Measurements from ENCODE around the gene PCDHB16. TPM values are rescaled to one million over a fixed set of nuclear protein-coding genes. Genes with fewer than 3 reads are reported as not detected.

Gene PCDHB16
- 0.81 and 1.0 TPM in 2 replicates for total RNA-seq

GRCh38 chr5:141182248-141182647 lies at the start of gene PCDHB16:
Gene PCDHB16 (plus strand): TSS chr5:141182387. CDS start chr5:141182560, 173 bp downstream.

GRCh38 chr5:141135030-141135717 lies 47.0 kb upstream of the PCDHB16 start, which contains the start of gene PCDHB5:
Gene PCDHB5 (plus strand): TSS chr5:141135206. CDS start chr5:141135435, 229 bp downstream.

GRCh38 chr5:141149812-141150211 lies 32.4 kb upstream of the PCDHB16 start, which contains the start of gene PCDHB6:
Gene PCDHB6 (plus strand): TSS chr5:141150057. CDS start chr5:141150258, 201 bp downstream.

GRCh38 chr5:141172381-141173204 lies 9.6 kb upstream of the PCDHB16 start, which contains the start of gene PCDHB7:
Gene PCDHB7 (plus strand): TSS chr5:141172644. CDS start chr5:141172836, 192 bp downstream.

GRCh38 chr5:141177577-141178191 lies 4.5 kb upstream of the PCDHB16 start, which contains the start of gene PCDHB8:
Gene PCDHB8 (plus strand): TSS chr5:141177790. CDS start chr5:141178035, 245 bp downstream.

GRCh38 chr5:141186897-141187512 lies 4.8 kb downstream of the PCDHB16 start, which contains the start of gene PCDHB9:
Gene PCDHB9 (plus strand): TSS chr5:141187161. CDS start chr5:141187319, 158 bp downstream.

GRCh38 chr5:141192110-141192725 lies 10.0 kb downstream of the PCDHB16 start, which contains the start of gene PCDHB10:
Gene PCDHB10 (plus strand): TSS chr5:141192353. CDS start chr5:141192553, 200 bp downstream.

GRCh38 chr5:141199359-141200235 lies 17.4 kb downstream of the PCDHB16 start, which contains the start of gene PCDHB11:
Gene PCDHB11 (plus strand): TSS chr5:141199627. CDS start chr5:141199775, 148 bp downstream.

GRCh38 chr5:141208478-141208877 lies 26.3 kb downstream of the PCDHB16 start, which contains the start of gene PCDHB12:
Gene PCDHB12 (plus strand): TSS chr5:141208719. CDS start chr5:141208908, 189 bp downstream.

GRCh38 chr5:141213656-141214339 lies 31.6 kb downstream of the PCDHB16 start, which contains the start of gene PCDHB13:
Gene PCDHB13 (plus strand): TSS chr5:141213919. CDS start chr5:141214124, 205 bp downstream.

GRCh38 chr5:141223112-141223783 lies 41.1 kb downstream of the PCDHB16 start, which contains the start of gene PCDHB14:
Gene PCDHB14 (plus strand): TSS chr5:141223343. CDS start chr5:141223506, 163 bp downstream.

Other genes with a start within 250 kb of the PCDHB16 start
- 0.12 and 0.15 TPM in 2 replicates for gene PCDHAC2, start 215.9 kb upstream of the PCDHB16 start, total RNA-seq
- gene PCDHB1, start 131.0 kb upstream of the PCDHB16 start, total RNA-seq: not detected in 2 replicates
- 1.9 TPM in 2 replicates for gene PCDHB2, start 87.8 kb upstream of the PCDHB16 start, total RNA-seq
- 0.34 and 1.1 TPM in 2 replicates for gene PCDHB3, start 81.9 kb upstream of the PCDHB16 start, total RNA-seq
- gene PCDHB4, start 60.6 kb upstream of the PCDHB16 start, total RNA-seq: 0.64 and 0.75 TPM in 2 replicates
- 1.1 and 2.2 TPM in 2 replicates for gene PCDHB5, start 47.2 kb upstream of the PCDHB16 start, total RNA-seq
- gene PCDHB6, start 32.3 kb upstream of the PCDHB16 start, total RNA-seq: 0.06 and 0.39 TPM in 2 replicates
- gene PCDHB7, start 9.7 kb upstream of the PCDHB16 start, total RNA-seq: 1.2 and 1.3 TPM in 2 replicates
- 0.12 and 1.1 TPM in 2 replicates for gene PCDHB8, start 4.6 kb upstream of the PCDHB16 start, total RNA-seq
- 0.56 and 1.0 TPM in 2 replicates for gene PCDHB9, start 4.8 kb downstream of the PCDHB16 start, total RNA-seq
- 0.56 and 1.2 TPM in 2 replicates for gene PCDHB10, start 10.0 kb downstream of the PCDHB16 start, total RNA-seq
- gene PCDHB11, start 17.2 kb downstream of the PCDHB16 start, total RNA-seq: 0.34 and 0.62 TPM in 2 replicates
- 0.29 and 0.56 TPM in 2 replicates for gene PCDHB12, start 26.3 kb downstream of the PCDHB16 start, total RNA-seq
- gene PCDHB13, start 31.5 kb downstream of the PCDHB16 start, total RNA-seq: 1.4 and 1.7 TPM in 2 replicates
- gene PCDHB14, start 41.0 kb downstream of the PCDHB16 start, total RNA-seq: 1.2 and 2.5 TPM in 2 replicates
- 1.6 and 1.7 TPM in 2 replicates for gene PCDHB15, start 63.0 kb downstream of the PCDHB16 start, total RNA-seq
- 0.12 TPM in 1 of 2 replicates, not detected in the other for gene SLC25A2, start 121.7 kb downstream of the PCDHB16 start, total RNA-seq
- 47.1 and 52.2 TPM in 2 replicates for gene TAF7, start 138.4 kb downstream of the PCDHB16 start, total RNA-seq
- gene PCDHGA1, start 148.1 kb downstream of the PCDHB16 start, total RNA-seq: 0.19 and 1.3 TPM in 2 replicates
- 3.5 and 5.2 TPM in 2 replicates for gene PCDHGA2, start 156.4 kb downstream of the PCDHB16 start, total RNA-seq
- 5.1 and 8.1 TPM in 2 replicates for gene PCDHGA3, start 161.4 kb downstream of the PCDHB16 start, total RNA-seq
- gene PCDHGB1, start 167.7 kb downstream of the PCDHB16 start, total RNA-seq: 1.6 and 2.6 TPM in 2 replicates
- gene PCDHGA4, start 172.6 kb downstream of the PCDHB16 start, total RNA-seq: 5.8 and 6.8 TPM in 2 replicates
- 4.5 and 6.7 TPM in 2 replicates for gene PCDHGB2, start 177.6 kb downstream of the PCDHB16 start, total RNA-seq
- 3.0 and 3.1 TPM in 2 replicates for gene PCDHGA5, start 181.8 kb downstream of the PCDHB16 start, total RNA-seq
- gene PCDHGB3, start 187.9 kb downstream of the PCDHB16 start, total RNA-seq: 3.2 and 3.8 TPM in 2 replicates
- gene PCDHGA6, start 191.5 kb downstream of the PCDHB16 start, total RNA-seq: 6.9 and 10.2 TPM in 2 replicates
- 9.9 and 10.7 TPM in 2 replicates for gene PCDHGA7, start 200.4 kb downstream of the PCDHB16 start, total RNA-seq
- gene PCDHGB4, start 205.3 kb downstream of the PCDHB16 start, total RNA-seq: 14.1 and 14.6 TPM in 2 replicates
- gene PCDHGA8, start 210.2 kb downstream of the PCDHB16 start, total RNA-seq: 1.4 and 1.5 TPM in 2 replicates
- 32.0 and 38.0 TPM in 2 replicates for gene PCDHGB5, start 215.6 kb downstream of the PCDHB16 start, total RNA-seq
- gene PCDHGA9, start 220.4 kb downstream of the PCDHB16 start, total RNA-seq: 5.3 and 6.2 TPM in 2 replicates
- gene PCDHGB6, start 225.6 kb downstream of the PCDHB16 start, total RNA-seq: 2.6 and 3.6 TPM in 2 replicates
- 8.7 and 11.3 TPM in 2 replicates for gene PCDHGA10, start 230.6 kb downstream of the PCDHB16 start, total RNA-seq
- gene PCDHGB7, start 235.3 kb downstream of the PCDHB16 start, total RNA-seq: 19.9 and 21.6 TPM in 2 replicates
- gene PCDHGA11, start 238.7 kb downstream of the PCDHB16 start, total RNA-seq: 15.6 and 18.8 TPM in 2 replicates
- 41.9 and 43.9 TPM in 2 replicates for gene PCDHGA12, start 248.1 kb downstream of the PCDHB16 start, total RNA-seq

All from cardiac ventricle fibroblast (primary cell).